Hepatocyte (in vitro differentiated cells): ENCODE measurements around the gene LAMA4. TPM values are rescaled to one million over a fixed set of nuclear protein-coding genes. Genes with fewer than 3 reads are reported as not detected.
A peak's percentile ranks its signal among the peaks of the same experiment; 100 is the strongest.

ENCODE experiments used
- DNase-seq: peaks from one replicate; pipeline ENCODE4 v3.0.0-alpha.2; 2016; ENCODE audit warnings: low spot score
- H2AFZ ChIP-seq: fragments of 200-600 bp; sonication (generic); 2 replicates; pipeline ENCODE4 v1.6.0; 2016; ENCODE audit warnings: antibody characterized with exemption, mild to moderate bottlenecking
- H3K27ac ChIP-seq: fragments of 200-600 bp; sonication (generic); 2 replicates; pipeline ENCODE4 v1.5.1; 2016; ENCODE audit warnings: mild to moderate bottlenecking
- H3K27me3 ChIP-seq: fragments of 200-600 bp; sonication (generic); 2 replicates; pipeline ENCODE4 v1.6.1; 2016
- H3K36me3 ChIP-seq: fragments of 200-600 bp; sonication (generic); replicated peaks from 2 replicates; pipeline ENCODE4 v1.5.1; 2016; ENCODE audit warnings: low read depth; ENCODE audit not compliant: insufficient read depth
- H3K4me1 ChIP-seq: fragments of 200-600 bp; sonication (generic); 2 replicates; pipeline ENCODE4 v1.5.1; 2016; ENCODE audit warnings: mild to moderate bottlenecking, moderate library complexity; ENCODE audit not compliant: insufficient read depth
- H3K4me2 ChIP-seq: fragments of 200-600 bp; sonication (generic); 2 replicates; pipeline ENCODE4 v1.6.0; 2016
- H3K4me3 ChIP-seq: fragments of 200-600 bp; sonication (generic); 2 replicates; pipeline ENCODE4 v1.5.1; 2016; ENCODE audit warnings: mild to moderate bottlenecking
- H3K79me2 ChIP-seq: fragments of 200-600 bp; sonication (generic); 2 replicates; pipeline ENCODE4 v1.6.0; 2017; ENCODE audit warnings: mild to moderate bottlenecking
- H3K9me2 ChIP-seq: fragments of 200-600 bp; sonication (generic); replicated peaks from 2 replicates; pipeline ENCODE4 v1.6.0; 2017; ENCODE audit warnings: mild to moderate bottlenecking; ENCODE audit not compliant: insufficient read depth
- H3K9me3 ChIP-seq: fragments of 200-600 bp; sonication (generic); 2 replicates; pipeline ENCODE4 v1.5.1; 2016; ENCODE audit warnings: low read depth, mild to moderate bottlenecking
- H4K20me1 ChIP-seq: fragments of 200-600 bp; sonication (generic); 2 replicates; pipeline ENCODE4 v1.6.0; 2016; ENCODE audit warnings: mild to moderate bottlenecking; ENCODE audit not compliant: insufficient read depth, poor library complexity, severe bottlenecking
- EZH2 ChIP-seq: fragments of 200-600 bp; sonication (generic); IDR thresholded peaks from 2 replicates; pipeline ENCODE4 v1.6.1; 2016; ENCODE audit warnings: antibody characterized with exemption, mild to moderate bottlenecking, borderline replicate concordance
- EZH2phosphoT487 ChIP-seq: fragments of 200-600 bp; sonication (generic); IDR thresholded peaks from one replicate; pipeline ENCODE4 v1.6.1; 2018; ENCODE audit warnings: antibody characterized with exemption, mild to moderate bottlenecking, low read depth, moderate library complexity; ENCODE audit not compliant: unreplicated experiment, severe bottlenecking
- WGBS: methylation state at CpG from one replicate; pipeline ENCODE4 v1.1.6; 2016; ENCODE audit warnings: low lambda C conversion rate; ENCODE audit errors: missing lambda C conversion rate; 5-methylcytosine and 5-hydroxymethylcytosine counted together
- polyA plus RNA-seq: library from polyadenylated mRNA; unstranded; fragments of >200 nt; fragmentation: Nextera tagmentation; extraction: Ambion mirVana; gene quantifications from 2 replicates; pipeline ENCODE4 v1.2.1, GENCODE V29; 2016
- total RNA-seq: library from RNA; depleted of rRNA; stranded (reverse); fragments of >200 nt; gene quantifications from 2 replicates; pipeline ENCODE4 v1.2.3, GENCODE V29; 2014
- TF ChIP-seq, protein P1 (sequence below): fragments of 200-600 bp; sonication (generic); IDR thresholded peaks from 2 replicates; pipeline ENCODE4 v1.5.1; 2016; ENCODE audit warnings: antibody characterized with exemption, mild to moderate bottlenecking; ENCODE audit not compliant: poor library complexity

The LAMA4 gene
- total and polyA plus RNA-seq, 2 experiments from 2014 or later = 14.1 to 18.9 TPM

GRCh38 chr6:112085286-112086065 is 168.9 kb downstream of the LAMA4 start:
- no peaks in the 10 kb centered on the region for H3K9me2 ChIP-seq
- no peaks in the 10 kb centered on the region for H3K36me3 ChIP-seq
- H3K27me3 ChIP-seq = no peaks in the 10 kb centered on the region
- 96% methylated on average over 8 of the region's 8 CpGs for WGBS
- no peaks in the 10 kb centered on the region for H3K9me3 ChIP-seq
- no peaks in the 10 kb centered on the region for H3K4me1 ChIP-seq
- no peak overlapping the region for H3K27ac ChIP-seq
- no peaks in the 10 kb centered on the region for H4K20me1 ChIP-seq
- DNase-seq = no peak
- no peak overlapping the region for H3K4me3 ChIP-seq
- peaks cover 4% of the 10 kb centered on the region for H3K79me2 ChIP-seq
- H3K4me2 ChIP-seq = peak overlapping the region; percentile 72
- TF ChIP-seq EZH2 = no peak
- TF ChIP-seq, protein P1, sequence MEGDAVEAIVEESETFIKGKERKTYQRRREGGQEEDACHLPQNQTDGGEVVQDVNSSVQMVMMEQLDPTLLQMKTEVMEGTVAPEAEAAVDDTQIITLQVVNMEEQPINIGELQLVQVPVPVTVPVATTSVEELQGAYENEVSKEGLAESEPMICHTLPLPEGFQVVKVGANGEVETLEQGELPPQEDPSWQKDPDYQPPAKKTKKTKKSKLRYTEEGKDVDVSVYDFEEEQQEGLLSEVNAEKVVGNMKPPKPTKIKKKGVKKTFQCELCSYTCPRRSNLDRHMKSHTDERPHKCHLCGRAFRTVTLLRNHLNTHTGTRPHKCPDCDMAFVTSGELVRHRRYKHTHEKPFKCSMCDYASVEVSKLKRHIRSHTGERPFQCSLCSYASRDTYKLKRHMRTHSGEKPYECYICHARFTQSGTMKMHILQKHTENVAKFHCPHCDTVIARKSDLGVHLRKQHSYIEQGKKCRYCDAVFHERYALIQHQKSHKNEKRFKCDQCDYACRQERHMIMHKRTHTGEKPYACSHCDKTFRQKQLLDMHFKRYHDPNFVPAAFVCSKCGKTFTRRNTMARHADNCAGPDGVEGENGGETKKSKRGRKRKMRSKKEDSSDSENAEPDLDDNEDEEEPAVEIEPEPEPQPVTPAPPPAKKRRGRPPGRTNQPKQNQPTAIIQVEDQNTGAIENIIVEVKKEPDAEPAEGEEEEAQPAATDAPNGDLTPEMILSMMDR = no peak
- no peak for TF ChIP-seq EZH2phosphoT487
- no peak overlapping the region for H2AFZ ChIP-seq

GRCh38 chr6:112081569-112081968 is 172.8 kb downstream of the LAMA4 start:
- no peak for TF ChIP-seq EZH2
- TF ChIP-seq EZH2phosphoT487 = no peak
- TF ChIP-seq, protein P1 = no peak
- Histone ChIP-seq H3K9me2 (no peaks in the 10 kb centered on the region), H3K9me3 (no peaks in the 10 kb centered on the region), H3K27ac (no peak overlapping the region), H3K79me2 (peaks cover 4% of the 10 kb centered on the region), H2AFZ (no peak overlapping the region), H3K27me3 (no peaks in the 10 kb centered on the region), H3K4me2 (no peak overlapping the region), H3K4me3 (no peak overlapping the region), H4K20me1 (no peaks in the 10 kb centered on the region), H3K4me1 (no peaks in the 10 kb centered on the region), H3K36me3 (no peaks in the 10 kb centered on the region)
- DNase-seq = no peak
- WGBS = 94% methylated on average over 4 of the region's 4 CpGs

GRCh38 chr6:112066606-112067005 is 187.8 kb downstream of the LAMA4 start:
- Histone ChIP-seq H4K20me1 (no peaks in the 10 kb centered on the region), H3K27ac (no peak overlapping the region), H3K4me1 (no peaks in the 10 kb centered on the region), H3K4me2 (no peak overlapping the region), H3K9me2 (no peaks in the 10 kb centered on the region), H3K79me2 (no peaks in the 10 kb centered on the region), H2AFZ (no peak overlapping the region), H3K4me3 (no peak overlapping the region), H3K36me3 (no peaks in the 10 kb centered on the region), H3K27me3 (no peaks in the 10 kb centered on the region), H3K9me3 (no peaks in the 10 kb centered on the region)
- TF ChIP-seq EZH2 = no peak
- TF ChIP-seq, protein P1 = no peak
- TF ChIP-seq EZH2phosphoT487 = no peak
- 77% methylated on average over 3 of the region's 3 CpGs for WGBS
- no peak for DNase-seq
